Measurements from ENCODE around the gene URB1.

Gene URB1

GRCh38 chr21:32325706-32326105, 67.1 kb downstream of the URB1 start:
- no peak overlapping the region for H3K4me3 ChIP-seq (ENCODE audit: low read depth, low read length)
- no peak for TF ChIP-seq CTCF (IDR thresholded peaks at IDR 0.05; ENCODE audit: low read depth, low read length)

DNA sequence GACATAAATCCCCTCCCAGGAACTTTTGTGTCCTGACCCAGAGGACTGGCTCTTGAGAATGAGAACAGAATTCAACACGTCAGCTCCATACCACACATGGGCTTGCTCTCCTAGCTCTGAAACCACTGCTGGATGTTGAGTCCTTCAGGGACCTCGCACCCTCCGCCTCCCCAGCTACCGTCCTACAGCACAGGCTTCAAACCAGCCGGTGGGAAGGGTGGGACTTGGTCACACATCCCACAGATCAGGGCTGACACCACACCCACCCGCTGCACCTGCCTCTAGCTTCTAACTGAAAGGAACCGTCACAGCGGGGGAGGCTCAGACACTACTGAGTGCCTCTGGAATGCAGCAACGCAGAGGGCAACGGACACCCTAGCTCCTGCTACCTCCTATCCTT, 70.1 kb downstream of the URB1 start:
- H3K4me3 ChIP-seq (ENCODE audit: low read depth, low read length) = no peak overlapping the region
- TF ChIP-seq CTCF (IDR thresholded peaks at IDR 0.05; ENCODE audit: low read depth, low read length) = no peak

- TF ChIP-seq CTCF (IDR thresholded peaks at IDR 0.05; ENCODE audit: low read depth, low read length) = no peak
- H3K4me3 ChIP-seq (ENCODE audit: low read depth, low read length) = no peak overlapping the region
Measured at GRCh38 chr21:32322103-32322502, 70.7 kb downstream of the URB1 start.

DNA sequence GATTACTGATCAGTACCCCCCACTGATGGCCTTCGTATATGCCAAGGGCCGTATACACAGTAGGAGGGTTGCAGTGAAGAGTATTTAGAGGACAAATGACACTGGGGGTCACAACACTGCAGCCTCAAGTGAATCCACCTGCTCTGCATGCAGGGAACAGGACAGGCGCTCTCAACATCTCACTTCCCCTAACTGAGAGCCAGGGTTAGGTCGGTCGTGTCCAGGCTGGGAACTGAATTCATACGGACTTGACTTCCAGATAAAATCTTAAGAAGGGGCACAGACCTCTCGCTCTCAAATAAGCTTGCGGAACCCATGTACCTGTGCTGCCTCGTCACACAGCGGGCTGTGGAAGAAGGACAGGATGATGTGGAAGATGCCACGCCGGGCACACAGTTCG, 71.3 kb downstream of the URB1 start:
- TF ChIP-seq CTCF (IDR thresholded peaks at IDR 0.05; ENCODE audit: low read depth, low read length) = no peak
- H3K4me3 ChIP-seq (ENCODE audit: low read depth, low read length) = no peak overlapping the region

DNA sequence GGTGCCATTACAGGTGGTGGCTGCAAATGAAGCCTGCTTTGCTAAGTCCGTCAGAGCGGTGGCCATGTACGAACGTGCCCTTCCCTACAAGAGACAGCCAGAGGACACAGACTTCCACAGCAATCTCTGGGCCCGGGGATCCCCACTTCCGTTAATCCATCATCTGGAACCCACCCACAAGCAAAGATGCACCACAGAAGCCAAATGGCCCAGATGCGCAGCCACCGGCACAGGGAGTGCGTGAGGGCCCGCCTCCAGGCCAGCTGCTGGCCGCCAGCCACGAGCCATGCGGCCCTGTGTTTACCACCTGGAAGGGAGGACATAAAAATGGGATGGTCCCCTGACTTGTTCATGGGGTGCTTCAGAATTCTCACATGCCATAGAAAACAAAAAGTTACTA, 72.1 kb downstream of the URB1 start:
- TF ChIP-seq CTCF (IDR thresholded peaks at IDR 0.05; ENCODE audit: low read depth, low read length) = no peak
- H3K4me3 ChIP-seq (ENCODE audit: low read depth, low read length) = no peak overlapping the region

DNA sequence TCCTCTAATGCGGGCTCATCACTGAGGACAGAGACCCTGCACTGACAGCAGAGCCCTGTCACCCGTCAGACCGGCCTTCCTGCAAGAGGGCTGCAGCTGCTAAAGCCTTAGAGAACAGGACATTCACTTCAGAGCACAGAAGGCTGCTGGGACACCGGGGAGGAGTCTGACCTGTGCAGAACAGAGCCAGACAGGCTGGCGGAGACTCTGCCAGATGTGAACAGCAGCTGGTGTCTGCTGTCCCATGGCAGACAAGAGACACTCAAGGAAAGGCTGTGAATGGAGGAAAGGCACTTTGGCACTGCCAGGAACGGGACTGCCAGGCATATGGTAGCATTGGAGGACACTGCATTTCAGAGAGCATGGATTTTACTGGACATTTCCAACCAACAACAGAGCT, 72.8 kb downstream of the URB1 start:
- TF ChIP-seq CTCF (IDR thresholded peaks at IDR 0.05; ENCODE audit: low read depth, low read length) = no peak
- no peak overlapping the region for H3K4me3 ChIP-seq (ENCODE audit: low read depth, low read length)

- no peak for TF ChIP-seq CTCF (IDR thresholded peaks at IDR 0.05; ENCODE audit: low read depth, low read length)
- no peak overlapping the region for H3K4me3 ChIP-seq (ENCODE audit: low read depth, low read length)
Measured at GRCh38 chr21:32319012-32319411, 73.8 kb downstream of the URB1 start.

All from WI38 (cell line).